Cardiac fibroblast (primary cell): ENCODE data around the gene RAD1.
"Not testable (repeated sequence)": the region's sequence is repeated elsewhere in the genome, so short reads cannot be mapped to it uniquely, and the experiment has no call there.

Source experiments
- DNase-seq, 2 donors: peaks; one replicate each; pipeline versions ENCODE4 v3.0.0 to v3.0.0-alpha.2; 2010; ENCODE audit warnings: low read depth in 2 of 2
- H3K4me3 ChIP-seq, 2 donors: replicated peaks in 1 of 2; 1 replicate in 1 of 2; 2 replicates in 1 of 2; pipeline ENCODE4 v1.5.1; 2011; ENCODE audit warnings: low read depth in 2 of 2, low read length in 2 of 2, mild to moderate bottlenecking in 2 of 2, moderate library complexity in 1 of 2
- TF ChIP-seq, protein P1 (sequence below): IDR thresholded peaks from one replicate; pipeline ENCODE4 v1.5.1; 2011; ENCODE audit warnings: low read depth, mild to moderate bottlenecking, low read length, inconsistent platforms

RAD1 gene

DNA sequence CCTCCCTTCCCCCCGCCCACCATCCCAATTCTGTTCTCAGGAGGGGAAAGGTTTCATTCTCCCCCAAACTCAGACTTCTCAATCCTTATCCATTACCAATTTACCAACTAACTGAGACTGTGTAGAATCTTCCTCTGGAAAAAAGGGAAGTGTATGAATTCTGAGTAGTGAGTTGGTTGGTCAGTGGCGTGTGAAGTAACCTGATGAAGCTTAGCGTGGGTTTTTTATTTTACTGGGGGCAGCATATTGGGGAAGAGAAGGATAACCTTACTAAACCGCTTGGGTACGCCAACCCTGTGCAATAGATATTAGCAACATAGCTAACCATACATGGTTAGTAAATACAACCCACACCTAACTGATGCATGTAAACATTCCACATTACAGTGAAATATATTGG is 13.0 kb upstream of the RAD1 start:
- no peak for DNase-seq
- TF ChIP-seq, protein P1, sequence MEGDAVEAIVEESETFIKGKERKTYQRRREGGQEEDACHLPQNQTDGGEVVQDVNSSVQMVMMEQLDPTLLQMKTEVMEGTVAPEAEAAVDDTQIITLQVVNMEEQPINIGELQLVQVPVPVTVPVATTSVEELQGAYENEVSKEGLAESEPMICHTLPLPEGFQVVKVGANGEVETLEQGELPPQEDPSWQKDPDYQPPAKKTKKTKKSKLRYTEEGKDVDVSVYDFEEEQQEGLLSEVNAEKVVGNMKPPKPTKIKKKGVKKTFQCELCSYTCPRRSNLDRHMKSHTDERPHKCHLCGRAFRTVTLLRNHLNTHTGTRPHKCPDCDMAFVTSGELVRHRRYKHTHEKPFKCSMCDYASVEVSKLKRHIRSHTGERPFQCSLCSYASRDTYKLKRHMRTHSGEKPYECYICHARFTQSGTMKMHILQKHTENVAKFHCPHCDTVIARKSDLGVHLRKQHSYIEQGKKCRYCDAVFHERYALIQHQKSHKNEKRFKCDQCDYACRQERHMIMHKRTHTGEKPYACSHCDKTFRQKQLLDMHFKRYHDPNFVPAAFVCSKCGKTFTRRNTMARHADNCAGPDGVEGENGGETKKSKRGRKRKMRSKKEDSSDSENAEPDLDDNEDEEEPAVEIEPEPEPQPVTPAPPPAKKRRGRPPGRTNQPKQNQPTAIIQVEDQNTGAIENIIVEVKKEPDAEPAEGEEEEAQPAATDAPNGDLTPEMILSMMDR: no peak

DNA sequence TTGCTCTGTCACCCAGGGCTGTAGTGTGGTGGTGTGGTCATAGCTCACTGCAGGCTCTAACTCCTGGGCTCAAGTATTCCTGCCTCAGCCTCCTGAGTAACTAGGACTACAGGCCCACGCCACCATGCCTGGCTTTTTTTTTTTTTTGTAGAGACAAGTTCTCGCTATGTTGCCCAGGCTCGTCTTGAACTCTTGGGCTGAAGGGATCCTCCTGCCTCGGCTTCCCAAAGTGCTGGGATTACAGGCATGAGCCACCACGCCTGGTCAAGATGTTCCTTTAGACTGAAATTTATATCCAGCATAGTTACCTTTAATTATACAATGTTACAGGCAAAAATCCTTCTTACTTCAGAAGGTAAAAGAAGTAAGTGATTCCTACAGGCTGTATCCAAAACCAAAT is 12.5 kb upstream of the RAD1 start:
- no peak for DNase-seq
- TF ChIP-seq, protein P1: no peak
- H3K4me3 ChIP-seq: no peak overlapping the region

More for the DNA sequence above, 13.0 kb upstream of the RAD1 start:
- H3K4me3 ChIP-seq: no peak overlapping the region

DNA sequence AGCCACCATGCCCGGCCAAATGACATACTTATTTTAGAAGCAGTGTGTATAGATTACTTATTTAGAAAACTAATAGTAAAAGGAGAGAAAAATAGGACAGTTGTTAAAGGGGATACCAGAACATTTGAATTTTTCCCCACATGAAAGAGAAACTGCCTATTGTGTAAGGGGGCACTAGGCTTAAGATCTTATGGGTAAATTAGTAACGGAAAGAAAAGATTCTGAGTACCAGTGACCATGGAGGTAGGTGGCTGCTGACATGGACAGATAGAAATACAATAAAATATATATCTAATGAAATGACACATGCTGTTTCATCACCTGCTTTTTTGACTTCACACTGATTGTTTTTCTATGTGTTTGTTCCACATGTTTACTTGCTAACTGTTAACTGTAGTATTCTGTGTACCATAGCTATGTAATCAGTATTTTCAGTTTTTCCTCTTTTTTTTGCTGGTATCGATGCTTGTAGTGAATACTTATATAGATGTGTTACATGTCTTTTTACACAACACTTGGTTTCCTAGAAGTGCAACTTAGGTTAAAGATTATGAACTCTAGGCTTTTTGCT is 11.1 kb upstream of the RAD1 start:
- TF ChIP-seq, protein P1: no peak
- no peak for DNase-seq
- no peak overlapping the region for H3K4me3 ChIP-seq

DNA sequence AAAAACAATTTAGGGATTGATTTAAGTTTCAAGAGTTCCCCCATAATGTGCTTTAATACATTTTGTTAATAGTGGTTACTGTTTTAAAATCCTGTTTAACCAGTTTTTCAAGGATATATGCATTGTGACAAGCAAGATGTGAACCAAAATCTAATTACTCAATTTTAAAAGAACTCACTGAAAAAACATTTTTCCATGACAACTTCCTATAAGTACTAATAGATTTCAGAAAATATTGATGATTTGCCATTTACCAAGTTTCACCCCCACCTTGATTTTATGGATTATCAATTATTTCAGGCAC is 9.1 kb upstream of the RAD1 start:
- no peak for DNase-seq
- TF ChIP-seq, protein P1: no peak
- H3K4me3 ChIP-seq: no peak overlapping the region

DNA sequence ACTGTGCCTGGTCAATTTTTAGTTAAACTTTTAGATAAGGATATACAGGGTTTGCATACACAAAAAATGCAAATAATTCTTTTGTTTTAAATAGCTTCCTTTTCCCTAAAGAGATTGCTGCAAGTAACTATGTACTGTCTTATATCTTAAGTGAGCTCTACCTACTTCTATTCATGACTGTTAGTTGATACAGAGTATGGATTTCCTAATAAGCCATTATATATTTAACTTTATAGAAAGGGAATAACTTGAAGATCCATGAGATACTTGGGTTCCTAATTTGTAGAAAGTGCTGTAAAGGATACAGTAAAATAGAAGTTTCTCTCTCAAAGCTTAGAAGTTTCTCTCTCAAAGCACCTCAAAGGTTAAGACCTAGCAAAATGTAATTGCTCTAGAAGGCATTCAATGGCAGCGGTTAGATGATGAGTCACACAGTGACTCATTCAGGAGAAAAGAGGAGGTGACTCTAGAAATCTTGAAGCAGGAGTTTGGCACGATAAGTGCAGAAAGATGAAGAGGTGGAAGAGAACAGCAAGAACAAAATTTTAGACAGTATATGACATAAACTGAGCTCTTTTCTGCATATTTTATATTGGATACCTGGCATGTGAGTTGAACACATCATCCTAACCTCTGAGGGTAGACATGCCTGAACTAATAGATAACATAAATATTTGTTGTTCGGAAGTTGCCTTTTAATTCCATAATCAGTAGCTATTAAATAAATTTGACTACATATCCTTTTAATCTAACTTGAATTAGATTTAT is 8.6 kb upstream of the RAD1 start:
- H3K4me3 ChIP-seq: no peak overlapping the region
- peak; percentile 76 to 87 for DNase-seq
- TF ChIP-seq, protein P1: no peak

DNA sequence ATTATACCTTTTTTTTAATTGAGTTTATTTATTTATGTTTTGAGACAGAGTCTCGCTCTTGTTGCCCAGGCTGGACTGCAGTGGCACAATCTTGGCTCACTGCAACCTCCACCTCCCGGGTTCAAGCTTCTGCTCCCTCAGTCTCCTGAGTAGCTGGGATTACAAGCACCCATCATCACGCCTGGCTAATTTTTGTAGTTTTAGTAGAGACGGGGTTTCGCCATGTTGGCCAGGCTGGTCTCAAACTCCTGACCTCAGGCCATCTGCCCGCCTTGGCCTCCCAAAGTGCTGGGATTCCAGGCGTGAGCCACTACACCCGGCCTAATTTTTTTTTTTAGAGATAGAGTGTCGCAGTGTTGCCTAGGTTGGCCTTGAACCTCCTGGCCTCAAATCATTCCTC is 8.0 kb upstream of the RAD1 start:
- not testable (repeated sequence) for H3K4me3 ChIP-seq, DNase-seq

DNA sequence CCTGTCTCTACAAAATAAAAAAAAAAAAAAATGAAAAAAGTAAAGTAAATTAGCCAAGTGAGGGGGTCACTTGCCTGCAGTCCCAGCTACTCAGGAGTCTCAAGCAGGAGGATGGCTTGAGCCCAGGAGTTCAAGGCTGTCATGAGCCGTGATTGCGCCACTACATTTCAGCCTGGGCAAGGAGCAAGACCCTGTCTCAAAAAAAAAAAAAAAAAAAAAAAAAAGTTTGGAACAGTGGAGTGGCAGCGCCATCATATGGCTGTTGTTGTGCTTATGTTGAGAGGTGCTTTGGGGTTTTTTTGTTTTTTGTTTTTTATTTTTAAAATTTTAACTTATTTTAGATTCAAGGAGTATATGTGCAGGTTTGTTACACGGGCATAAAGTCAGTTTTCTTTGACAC is 3.8 kb upstream of the RAD1 start:
- H3K4me3 ChIP-seq: no peak overlapping the region
- TF ChIP-seq, protein P1: no peak
- peak in 1 of 2 donors; percentile 9 for DNase-seq
